Tibial nerve (tissue), 4 donors: Measurements from ENCODE around the gene NRG2. TPM values are rescaled to one million over a fixed set of nuclear protein-coding genes. Genes with fewer than 3 reads are reported as not detected.

ENCODE experiments used
- DNase-seq, 2 donors: peaks; one replicate each; pipeline ENCODE4 v3.0.0-alpha.2; 2019; ENCODE audit warnings: low spot score in 2 of 2
- H3K27ac ChIP-seq, 4 donors: fragments of 200-600 bp; sonication (generic) in 3 of 4; one replicate each; pipeline ENCODE4 v1.5.1; 2017 to 2019; ENCODE audit warnings: mild to moderate bottlenecking in 1 of 4
- H3K27me3 ChIP-seq, 2 donors: fragments of 200-600 bp; sonication (generic) in 1 of 2; one replicate each; pipeline versions ENCODE4 v1.5.1 to v1.6.0; 2017 to 2019
- H3K36me3 ChIP-seq, 3 donors: fragments of 200-600 bp; sonication (generic); one replicate each; pipeline ENCODE4 v1.5.1; 2018 to 2019
- H3K4me1 ChIP-seq, 4 donors: fragments of 200-600 bp; sonication (generic) in 3 of 4; one replicate each; pipeline ENCODE4 v1.5.1; 2017 to 2019
- H3K4me3 ChIP-seq, 4 donors: fragments of 200-600 bp; sonication (generic) in 3 of 4; one replicate each; pipeline ENCODE4 v1.5.1; 2017 to 2019; ENCODE audit warnings: mild to moderate bottlenecking in 1 of 4, moderate library complexity in 1 of 4
- H3K9me3 ChIP-seq, 4 donors: fragments of 200-600 bp; sonication (generic) in 3 of 4; one replicate each; pipeline ENCODE4 v1.5.1; 2017 to 2019
- EP300 ChIP-seq, 2 donors: sonication (generic); formaldehyde crosslinking; IDR thresholded peaks; one replicate each; pipeline ENCODE4 v1.6.1; 2017; ENCODE audit warnings: antibody characterized with exemption in 2 of 2, mild to moderate bottlenecking in 1 of 2
- POLR2A ChIP-seq, 2 donors: fragments of 450-650 bp; IDR thresholded peaks; one replicate each; pipeline ENCODE4 v1.6.1; 2017; ENCODE audit warnings: antibody characterized with exemption in 2 of 2, mild to moderate bottlenecking in 2 of 2, moderate library complexity in 2 of 2
- WGBS, 2 donors: methylation state at CpG; one replicate each; pipeline ENCODE4 v1.1.5; 2018; 5-methylcytosine and 5-hydroxymethylcytosine counted together
- total RNA-seq, 4 donors: library from RNA; depleted of rRNA; stranded (reverse); fragments of >200 nt; gene quantifications; one replicate each; pipeline ENCODE4 v1.1.0, GENCODE V29; 2016
- TF ChIP-seq, protein P1 (sequence below), 5 experiments: fragments of 200-600 bp in 3 of 5; fragments of 450-650 bp in 2 of 5; sonication (generic) in 3 of 5; IDR thresholded peaks; one replicate each; pipeline ENCODE4 v1.5.1; 2016 to 2019; ENCODE audit warnings: antibody characterized with exemption in 5 of 5, mild to moderate bottlenecking in 3 of 5, moderate library complexity in 2 of 5

Gene NRG2
- total RNA-seq, 4 donors from 2014 or later = 2.0 to 5.1 (median 3.4) TPM

DNA sequence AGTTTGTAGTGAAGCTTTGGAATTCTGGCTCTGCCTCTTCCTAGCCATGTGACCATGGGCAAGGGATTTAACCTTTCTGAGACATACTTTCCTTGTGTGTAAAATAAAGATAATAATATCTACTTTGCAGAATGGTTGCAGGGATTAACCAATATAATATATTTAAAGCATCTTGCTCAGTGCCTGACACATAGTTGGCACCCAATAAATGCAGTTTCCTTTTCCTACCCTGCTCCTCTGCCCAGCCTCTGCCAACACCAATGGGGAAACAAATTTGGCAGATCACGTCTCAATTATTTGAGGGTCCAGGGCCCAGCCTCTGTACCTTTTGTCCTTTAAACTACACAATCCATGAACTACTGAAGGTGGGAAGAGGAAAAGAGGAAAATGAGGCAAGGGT lies 91.1 kb downstream of the NRG2 start:
- H3K27ac ChIP-seq = no peak overlapping the region
- H3K9me3 ChIP-seq = no peaks in the 10 kb centered on the region
- no peaks in the 10 kb centered on the region for H3K36me3 ChIP-seq
- 92% methylated on average over 1 of the region's 1 CpG for WGBS, 2 donors
- no peak overlapping the region for H3K4me3 ChIP-seq
- H3K27me3 ChIP-seq = no peaks in the 10 kb centered on the region
- no peak for DNase-seq
- TF ChIP-seq EP300 (IDR thresholded peaks at IDR 0.05) = no peak
- TF ChIP-seq, protein P1, sequence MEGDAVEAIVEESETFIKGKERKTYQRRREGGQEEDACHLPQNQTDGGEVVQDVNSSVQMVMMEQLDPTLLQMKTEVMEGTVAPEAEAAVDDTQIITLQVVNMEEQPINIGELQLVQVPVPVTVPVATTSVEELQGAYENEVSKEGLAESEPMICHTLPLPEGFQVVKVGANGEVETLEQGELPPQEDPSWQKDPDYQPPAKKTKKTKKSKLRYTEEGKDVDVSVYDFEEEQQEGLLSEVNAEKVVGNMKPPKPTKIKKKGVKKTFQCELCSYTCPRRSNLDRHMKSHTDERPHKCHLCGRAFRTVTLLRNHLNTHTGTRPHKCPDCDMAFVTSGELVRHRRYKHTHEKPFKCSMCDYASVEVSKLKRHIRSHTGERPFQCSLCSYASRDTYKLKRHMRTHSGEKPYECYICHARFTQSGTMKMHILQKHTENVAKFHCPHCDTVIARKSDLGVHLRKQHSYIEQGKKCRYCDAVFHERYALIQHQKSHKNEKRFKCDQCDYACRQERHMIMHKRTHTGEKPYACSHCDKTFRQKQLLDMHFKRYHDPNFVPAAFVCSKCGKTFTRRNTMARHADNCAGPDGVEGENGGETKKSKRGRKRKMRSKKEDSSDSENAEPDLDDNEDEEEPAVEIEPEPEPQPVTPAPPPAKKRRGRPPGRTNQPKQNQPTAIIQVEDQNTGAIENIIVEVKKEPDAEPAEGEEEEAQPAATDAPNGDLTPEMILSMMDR (IDR thresholded peaks at IDR 0.05) = no peak
- TF ChIP-seq POLR2A (IDR thresholded peaks at IDR 0.05) = no peak
- peaks cover 0 to 10% (median 0%) of the 10 kb centered on the region in 4 donors for H3K4me1 ChIP-seq

DNA sequence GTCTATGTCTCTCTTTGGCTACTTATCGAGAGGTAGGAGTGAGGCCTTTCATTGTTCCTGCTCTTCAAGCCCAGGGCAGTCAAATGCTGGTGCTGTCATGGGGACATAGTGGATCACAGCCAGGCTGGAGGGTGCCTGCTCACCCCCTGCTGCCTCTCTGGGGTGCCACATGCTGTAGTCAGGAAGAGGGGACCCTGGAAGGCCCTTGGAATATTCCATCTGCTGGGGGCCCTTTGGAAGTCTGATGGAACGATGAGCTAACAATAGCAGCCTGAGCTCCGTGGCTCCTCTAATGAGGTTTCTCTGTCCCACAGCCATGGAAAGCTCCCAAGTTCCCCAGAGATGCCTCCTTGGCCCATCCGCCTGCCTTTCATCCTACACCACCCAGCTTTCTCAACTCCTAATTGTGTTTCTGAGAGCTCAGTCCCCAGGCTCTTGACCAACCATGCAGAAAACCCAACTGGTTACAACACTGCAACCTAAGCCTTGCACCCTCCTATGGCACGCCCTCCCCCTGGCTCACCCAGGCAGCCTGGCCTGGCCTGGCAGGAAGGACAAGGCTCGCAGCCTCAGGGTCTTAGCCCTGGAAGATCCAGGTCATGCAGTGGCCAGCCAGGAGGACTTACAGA lies 91.7 kb downstream of the NRG2 start:
- no peak for DNase-seq
- H3K27ac ChIP-seq = no peak overlapping the region
- WGBS, 2 donors = 83 to 84% methylated on average over 6 of the region's 6 CpGs

DNA sequence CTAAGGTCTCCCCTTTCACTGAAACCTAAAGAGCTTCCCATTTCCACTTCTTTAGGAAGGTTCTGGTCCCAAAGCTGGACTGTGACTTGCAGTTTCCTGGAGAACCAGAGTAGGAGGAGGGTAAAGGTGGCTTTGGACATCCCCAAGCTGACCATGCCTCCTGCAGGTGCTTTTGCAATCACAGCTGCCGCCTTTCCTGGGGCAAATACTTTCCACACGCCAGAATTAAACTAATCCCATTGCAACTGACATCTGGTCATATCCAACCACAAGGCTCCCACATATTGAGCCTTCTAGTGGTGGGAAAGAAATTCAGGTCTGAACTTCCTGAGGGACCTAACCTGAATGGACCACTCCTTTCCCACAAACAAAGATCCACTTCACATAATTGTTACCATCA lies 92.7 kb downstream of the NRG2 start:
- DNase-seq = no peak
- no peaks in the 10 kb centered on the region for H3K9me3 ChIP-seq
- 85 to 90% methylated on average over 2 of the region's 2 CpGs for WGBS, 2 donors
- H3K4me3 ChIP-seq = no peak overlapping the region
- peaks cover 0 to 9% (median 0%) of the 10 kb centered on the region in 4 donors for H3K4me1 ChIP-seq
- H3K36me3 ChIP-seq = no peaks in the 10 kb centered on the region
- TF ChIP-seq, protein P1 (IDR thresholded peaks at IDR 0.05) = no peak
- no peak for TF ChIP-seq EP300 (IDR thresholded peaks at IDR 0.05)
- H3K27me3 ChIP-seq = no peaks in the 10 kb centered on the region
- H3K27ac ChIP-seq = no peak overlapping the region

More for the DNA sequence above, 91.7 kb downstream of the NRG2 start:
- Histone ChIP-seq H3K27me3 (no peaks in the 10 kb centered on the region), H3K9me3 (no peaks in the 10 kb centered on the region), H3K4me3 (no peak overlapping the region), H3K4me1 (peaks cover 0 to 10% (median 0%) of the 10 kb centered on the region in 4 donors), H3K36me3 (no peaks in the 10 kb centered on the region)
- no peak for TF ChIP-seq POLR2A (IDR thresholded peaks at IDR 0.05)
- TF ChIP-seq EP300 (IDR thresholded peaks at IDR 0.05) = no peak
- TF ChIP-seq, protein P1 (IDR thresholded peaks at IDR 0.05) = no peak

DNA sequence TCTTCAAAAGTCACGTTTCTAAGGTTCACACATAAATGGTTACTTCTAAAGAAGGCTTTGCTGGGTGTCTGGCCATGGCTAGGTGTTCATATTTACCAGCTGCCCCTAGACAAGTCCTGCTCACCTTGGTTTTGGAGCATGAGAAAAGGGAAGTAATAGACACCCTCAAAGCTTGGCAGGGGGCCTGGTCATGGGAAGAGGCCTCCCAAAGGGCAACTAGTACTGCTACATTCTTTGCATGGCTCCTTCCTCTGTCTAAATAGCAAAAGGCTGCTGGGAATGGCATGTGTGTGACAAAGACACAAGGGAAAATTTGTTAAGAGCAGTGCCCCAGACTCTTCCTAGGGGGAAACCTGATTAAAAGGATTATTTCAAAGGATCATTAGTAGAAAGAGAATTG lies 93.4 kb downstream of the NRG2 start:
- Histone ChIP-seq H3K9me3 (no peaks in the 10 kb centered on the region), H3K4me3 (no peak overlapping the region), H3K27me3 (no peaks in the 10 kb centered on the region), H3K27ac (no peak overlapping the region), H3K36me3 (no peaks in the 10 kb centered on the region), H3K4me1 (peaks cover 0 to 6% (median 0%) of the 10 kb centered on the region in 4 donors)
- no peak for DNase-seq
- TF ChIP-seq POLR2A (IDR thresholded peaks at IDR 0.05) (no peak), EP300 (IDR thresholded peaks at IDR 0.05) (no peak)
- TF ChIP-seq, protein P1 (IDR thresholded peaks at IDR 0.05) = no peak
- 70 to 74% methylated on average over 1 of the region's 1 CpG for WGBS, 2 donors

DNA sequence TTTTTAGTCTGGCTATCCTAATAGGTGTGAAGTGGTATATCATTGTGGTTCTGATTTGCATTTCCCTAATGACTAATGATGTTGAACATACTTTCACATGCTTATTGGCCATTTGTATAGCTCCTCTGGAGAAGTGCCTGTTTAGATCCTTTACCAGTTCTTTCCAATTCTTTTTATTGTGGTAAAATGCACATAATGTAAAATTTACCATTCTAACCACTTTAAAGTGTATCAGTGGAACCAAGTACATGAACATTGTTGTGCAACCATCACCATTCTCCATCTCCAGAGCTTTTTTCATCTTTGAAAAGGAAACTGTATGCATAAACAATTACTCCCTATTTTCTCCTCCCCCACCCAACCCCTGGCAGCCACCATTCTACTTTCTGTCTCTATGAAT lies 95.4 kb downstream of the NRG2 start:
- Histone ChIP-seq H3K4me1 (no peaks in the 10 kb centered on the region), H3K9me3 (peaks cover 0 to 14% (median 2%) of the 10 kb centered on the region in 4 donors), H3K27ac (no peak overlapping the region), H3K36me3 (no peaks in the 10 kb centered on the region), H3K4me3 (no peak overlapping the region), H3K27me3 (no peaks in the 10 kb centered on the region)
- TF ChIP-seq POLR2A (IDR thresholded peaks at IDR 0.05) = no peak
- TF ChIP-seq, protein P1 (IDR thresholded peaks at IDR 0.05) = no peak
- no peak for TF ChIP-seq EP300 (IDR thresholded peaks at IDR 0.05)
- DNase-seq = no peak
